PC-3 (cell line): Measurements from ENCODE around the gene TNRC18. TPM values are rescaled to one million over a fixed set of nuclear protein-coding genes. Genes with fewer than 3 reads are reported as not detected.

ENCODE experiments used
- ATAC-seq: fragments of 200-7000 bp; cut with Tn5 transposase; 2 replicates; pipeline ENCODE4 v1.9.1; 2020; ENCODE audit warnings: mild to moderate bottlenecking, moderate library complexity
- BruUV-seq: library from RNA; stranded (reverse); fragments of 400-500 nt; replicated peaks from 2 replicates; lab custom pipeline; 2021; lab: Mats Ljungman, UMichigan
- CTCF ChIA-PET: fragments of 300-600 bp; sonication (Branson Sonifier 250); formaldehyde crosslinking; loops from one replicate; lab custom pipeline; 2022; ENCODE audit warnings: antibody characterized with exemption; lab: Charles Lee
- POLR2A ChIA-PET: fragments of 300-600 bp; sonication (Branson Sonifier 250); formaldehyde crosslinking; loops from one replicate; lab custom pipeline; 2022; ENCODE audit warnings: antibody characterized with exemption; ENCODE audit not compliant: unreplicated experiment; lab: Charles Lee
- DNase-seq: peaks from one replicate; pipeline ENCODE4 v3.0.0-alpha.2; 2015
- H2AFZ ChIP-seq: fragments of 300-600 bp; sonication (generic); 2 replicates; pipeline ENCODE4 v1.6.0; 2016; ENCODE audit warnings: antibody characterized with exemption, low read length
- H3F3A ChIP-seq: fragments of 300-600 bp; sonication (generic); one replicate; pipeline ENCODE4 v1.6.0; 2017; ENCODE audit warnings: antibody characterized with exemption, low read length, control low read depth, mild to moderate bottlenecking; ENCODE audit not compliant: unreplicated experiment
- H3K27ac ChIP-seq: fragments of 300-600 bp; sonication (generic); 2 replicates; pipeline ENCODE4 v1.5.1; 2016; ENCODE audit warnings: mild to moderate bottlenecking, low read length
- H3K27me3 ChIP-seq: fragments of 300-600 bp; sonication (generic); 2 replicates; pipeline ENCODE4 v1.6.1; 2016; ENCODE audit warnings: low read length, mixed read lengths
- H3K36me3 ChIP-seq: fragments of 300-600 bp; sonication (generic); 2 replicates; pipeline ENCODE4 v1.6.1; 2016; ENCODE audit warnings: low read depth, mixed run types, low read length, mixed read lengths
- H3K4me1 ChIP-seq: fragments of 300-600 bp; sonication (generic); 2 replicates; pipeline ENCODE4 v1.5.1; 2016; ENCODE audit warnings: low read length; ENCODE audit not compliant: insufficient read depth
- H3K4me2 ChIP-seq: fragments of 300-600 bp; sonication (generic); 2 replicates; pipeline ENCODE4 v1.6.0; 2016; ENCODE audit warnings: low read length
- H3K4me3 ChIP-seq: fragments of 300-600 bp; sonication (generic); 2 replicates; pipeline ENCODE4 v1.5.1; 2016; ENCODE audit warnings: mild to moderate bottlenecking, low read length, mixed read lengths
- H3K79me2 ChIP-seq: fragments of 300-600 bp; sonication (generic); 2 replicates; pipeline ENCODE4 v1.6.1; 2017; ENCODE audit warnings: low read length, mixed read lengths
- H3K9ac ChIP-seq: fragments of 300-600 bp; sonication (generic); 2 replicates; pipeline ENCODE4 v1.6.0; 2016; ENCODE audit warnings: mild to moderate bottlenecking, low read length
- H3K9me2 ChIP-seq: fragments of 300-600 bp; sonication (generic); replicated peaks from 2 replicates; pipeline ENCODE4 v1.6.1; 2016; ENCODE audit warnings: mixed run types, low read length, mixed read lengths
- H3K9me3 ChIP-seq: fragments of 300-600 bp; sonication (generic); 2 replicates; pipeline ENCODE4 v1.6.1; 2016; ENCODE audit warnings: low read length, mixed read lengths
- H4K20me1 ChIP-seq: fragments of 300-600 bp; sonication (generic); 2 replicates; pipeline ENCODE4 v1.6.1; 2016; ENCODE audit warnings: low read length, mixed read lengths
- EZH2 ChIP-seq: fragments of 300-600 bp; sonication (generic); IDR thresholded peaks from one replicate; pipeline ENCODE4 v1.6.1; 2017; ENCODE audit warnings: antibody characterized with exemption, mild to moderate bottlenecking, low read length; ENCODE audit not compliant: unreplicated experiment
- EZH2phosphoT487 ChIP-seq: fragments of 300-600 bp; sonication (generic); IDR thresholded peaks from 2 replicates; pipeline ENCODE4 v1.6.1; 2018; ENCODE audit warnings: mild to moderate bottlenecking, antibody characterized with exemption, low read length, borderline replicate concordance
- intact Hi-C: fragments of 100-400 bp; cut with micrococcal nuclease; formaldehyde crosslinking; loops from 2 replicates; pipeline ENCODE4 v1.9.0; 2023
- total RNA-seq: library from RNA; depleted of rRNA; stranded (reverse); fragments of >200 nt; gene quantifications from 2 replicates; pipeline ENCODE4 v1.2.3, GENCODE V29; 2014
- TF ChIP-seq, protein P1 (sequence below): fragments of 300-600 bp; sonication (generic); conservative IDR thresholded peaks from 2 replicates; pipeline ENCODE4 v1.5.1; 2017; ENCODE audit warnings: antibody characterized with exemption, low read depth, mild to moderate bottlenecking, low read length

Gene TNRC18
- total RNA-seq, 1 experiment from 2014 or later, result 26.8 TPM

DNA sequence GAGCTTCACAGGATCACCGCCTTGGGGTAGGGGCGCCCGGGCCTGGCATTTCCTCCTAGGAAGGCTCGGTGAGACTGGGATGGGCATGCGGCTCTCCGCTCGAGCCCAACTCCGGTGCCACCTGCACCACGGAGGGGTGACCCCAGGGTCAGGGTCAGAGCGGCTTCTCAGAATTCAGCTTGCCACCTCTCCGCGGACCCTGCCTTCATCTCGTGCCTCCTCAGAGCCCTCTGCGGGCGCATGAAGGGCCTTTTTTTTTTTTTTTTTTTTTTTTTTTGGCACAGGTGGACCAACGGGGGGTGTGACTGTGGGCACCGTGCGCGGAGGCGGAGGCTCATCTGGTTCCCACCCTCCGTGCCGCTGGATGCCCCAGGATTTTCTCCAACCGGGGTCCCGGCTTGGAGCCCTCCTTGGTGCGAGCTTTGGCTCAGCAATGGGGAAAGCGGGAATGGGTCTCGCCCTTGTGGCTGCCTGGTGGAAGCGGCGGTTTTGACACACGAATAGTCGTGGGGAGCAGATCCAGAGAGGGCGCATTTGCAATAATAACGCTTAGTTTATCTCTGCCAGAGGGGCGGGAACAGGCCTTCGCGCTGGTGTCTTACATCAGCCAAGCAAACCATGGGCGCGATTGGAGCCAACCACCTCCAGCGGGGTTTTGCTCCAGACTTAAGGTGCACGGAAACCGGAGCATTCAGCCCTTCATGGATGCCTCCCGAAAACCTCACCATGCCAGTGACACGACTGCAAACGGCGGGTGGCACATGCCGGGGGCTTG, 5.0 kb upstream of the TNRC18 start:
- TF ChIP-seq, protein P1, sequence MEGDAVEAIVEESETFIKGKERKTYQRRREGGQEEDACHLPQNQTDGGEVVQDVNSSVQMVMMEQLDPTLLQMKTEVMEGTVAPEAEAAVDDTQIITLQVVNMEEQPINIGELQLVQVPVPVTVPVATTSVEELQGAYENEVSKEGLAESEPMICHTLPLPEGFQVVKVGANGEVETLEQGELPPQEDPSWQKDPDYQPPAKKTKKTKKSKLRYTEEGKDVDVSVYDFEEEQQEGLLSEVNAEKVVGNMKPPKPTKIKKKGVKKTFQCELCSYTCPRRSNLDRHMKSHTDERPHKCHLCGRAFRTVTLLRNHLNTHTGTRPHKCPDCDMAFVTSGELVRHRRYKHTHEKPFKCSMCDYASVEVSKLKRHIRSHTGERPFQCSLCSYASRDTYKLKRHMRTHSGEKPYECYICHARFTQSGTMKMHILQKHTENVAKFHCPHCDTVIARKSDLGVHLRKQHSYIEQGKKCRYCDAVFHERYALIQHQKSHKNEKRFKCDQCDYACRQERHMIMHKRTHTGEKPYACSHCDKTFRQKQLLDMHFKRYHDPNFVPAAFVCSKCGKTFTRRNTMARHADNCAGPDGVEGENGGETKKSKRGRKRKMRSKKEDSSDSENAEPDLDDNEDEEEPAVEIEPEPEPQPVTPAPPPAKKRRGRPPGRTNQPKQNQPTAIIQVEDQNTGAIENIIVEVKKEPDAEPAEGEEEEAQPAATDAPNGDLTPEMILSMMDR, result 0 out of 2 replicates have a peak, but pooled peaks have one; percentile 26
- TF ChIP-seq EZH2, result no peak
- Histone ChIP-seq H3F3A (no peaks in the 10 kb centered on the region), H3K27ac (peak overlapping the region; percentile 92), H3K4me3 (peak overlapping the region; percentile 83), H4K20me1 (no peaks in the 10 kb centered on the region), H3K36me3 (no peaks in the 10 kb centered on the region), H3K9me2 (no peaks in the 10 kb centered on the region), H3K9ac (peak overlapping the region; percentile 96), H3K79me2 (peaks cover 66% of the 10 kb centered on the region), H3K4me1 (peaks cover 24% of the 10 kb centered on the region; the same call in 1 of the 2 replicates), H3K9me3 (no peaks in the 10 kb centered on the region), H3K4me2 (peak overlapping the region; percentile 94), H3K27me3 (no peaks in the 10 kb centered on the region), H2AFZ (peak overlapping the region; percentile 60)
- TSS peak; percentile 26 for BruUV-seq
- ChIA-PET CTCF (interaction anchor here (0.6 kb wide), 1 partner anchor 243 kb away, joined by 3 read pairs; no protein-coding TSS in a partner anchor), POLR2A (interaction anchor here (0.5 kb wide), 1 partner anchor 99 kb away, joined by 7 read pairs; no protein-coding TSS in a partner anchor)
- DNase-seq (peak; percentile 65), ATAC-seq (peak; percentile 3)
- intact Hi-C loops, result no loop called here

DNA sequence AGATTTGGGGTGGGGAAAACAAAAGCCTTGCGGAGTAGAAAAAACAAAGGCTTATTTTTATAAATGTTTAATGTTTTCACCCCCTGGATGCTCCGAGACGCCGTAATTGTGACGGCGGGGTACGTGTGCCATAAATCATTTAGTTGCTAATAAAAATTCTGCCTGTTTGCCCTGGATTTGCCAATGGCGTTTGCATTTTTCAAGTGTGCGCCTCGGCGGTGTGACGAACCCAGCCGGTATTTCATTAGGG, 2.5 kb upstream of the TNRC18 start:
- peaks cover 90% of the 10 kb centered on the region for H3K79me2 ChIP-seq
- H3K9me2 ChIP-seq, result no peaks in the 10 kb centered on the region
- peak overlapping the region; percentile 83 for H3K4me3 ChIP-seq
- H3K4me2 ChIP-seq, result peak overlapping the region; percentile 94
- H3K27ac ChIP-seq, result peak overlapping the region; percentile 92
- no peaks in the 10 kb centered on the region for H3K27me3 ChIP-seq
- ATAC-seq (no peak), DNase-seq (peak; percentile 60)
- peaks cover 24% of the 10 kb centered on the region; the same call in 1 of the 2 replicates for H3K4me1 ChIP-seq
- CTCF ChIA-PET, result no interaction called here
- no peaks in the 10 kb centered on the region for H4K20me1 ChIP-seq
- POLR2A ChIA-PET, result interaction anchor here (0.7 kb wide), 1 partner anchor 70 kb away, joined by 4 read pairs; no protein-coding TSS in a partner anchor
- H2AFZ ChIP-seq, result peak overlapping the region; percentile 78
- peak overlapping the region; percentile 96 for H3K9ac ChIP-seq
- intact Hi-C loops, result no loop called here
- H3K36me3 ChIP-seq, result no peaks in the 10 kb centered on the region
- BruUV-seq, result no TSS peak
- TF ChIP-seq EZH2phosphoT487 (no peak), EZH2 (no peak)
- TF ChIP-seq, protein P1, result no peak
- no peaks in the 10 kb centered on the region for H3F3A ChIP-seq
- no peaks in the 10 kb centered on the region for H3K9me3 ChIP-seq
